ENCODE data around the gene GLIS1.

GRCh38 chr1:53681977-53682685 is 56.8 kb downstream of the GLIS1 start:
- peak in 1 of 2 donors; percentile 35 for TF ChIP-seq CTCF (IDR thresholded peaks at IDR 0.05; ENCODE audit: extremely low read depth in 1 of 2, insufficient read depth in 1 of 2, low read depth in 1 of 2, low read length in 2 of 2)
- TF ChIP-seq EZH2 (IDR thresholded peaks at IDR 0.05; ENCODE audit: borderline replicate concordance, low read depth, low read length, severe bottlenecking): no peak
- TF ChIP-seq POLR2A (IDR thresholded peaks at IDR 0.05; ENCODE audit: low read depth, low read length): no peak
